Heart left ventricle (tissue), 13 donors: ENCODE results near the gene ECSCR.

Experiments used
- POLR2A ChIP-seq, 2 donors: fragments of 450-650 bp; IDR thresholded peaks; one replicate each; pipeline ENCODE4 v1.6.1; 2017; ENCODE audit warnings: antibody characterized with exemption in 2 of 2, mild to moderate bottlenecking in 2 of 2, moderate library complexity in 2 of 2
- TF ChIP-seq, protein P1 (sequence below), 12 donors: fragments of 200-600 bp; sonication (generic) in 4 of 12; IDR thresholded peaks; one replicate each; pipeline versions ENCODE4 v1.5.0 to v1.8.0; 2018 to 2022; ENCODE audit warnings: antibody characterized with exemption in 12 of 12, mild to moderate bottlenecking in 5 of 12
- donor health status: ischemic (EF 13 %, LVEDD 7.1; RV severe dilation, severe dysfunction).
- donor health status: DM: no; HTN: yes; CAD: no.
- donor health status: DM: no; HTN: no; CAD: no.
- donor health status: ischemic (EF 25% LVEDD 6.9; RV normal size, moderate dysfunction).
- donor health status: ischemic (EF 25% LVEDD 5.7; RV mildly dilated, moderate dysfunction).
- donor health status: ischemic (EF 35%, LVEDD 5.7; RV mildly dilated, moderate dysfunction).
- donor health status: nonischemic (EF 11% LVEDD 7.7; RV severe dilation, severe dysfunction).
- donor health status: DM: yes; HTN: yes; CAD: no.
- donor health status: PGD.
- donor health status: ischemic (EF 29% LVEDD 5.4; RV normal size, mild dysfunction).
- donor health status: nonischemic (EF 23%, LVEDD 6.1; RV moderate dilation, normal function).

DNA sequence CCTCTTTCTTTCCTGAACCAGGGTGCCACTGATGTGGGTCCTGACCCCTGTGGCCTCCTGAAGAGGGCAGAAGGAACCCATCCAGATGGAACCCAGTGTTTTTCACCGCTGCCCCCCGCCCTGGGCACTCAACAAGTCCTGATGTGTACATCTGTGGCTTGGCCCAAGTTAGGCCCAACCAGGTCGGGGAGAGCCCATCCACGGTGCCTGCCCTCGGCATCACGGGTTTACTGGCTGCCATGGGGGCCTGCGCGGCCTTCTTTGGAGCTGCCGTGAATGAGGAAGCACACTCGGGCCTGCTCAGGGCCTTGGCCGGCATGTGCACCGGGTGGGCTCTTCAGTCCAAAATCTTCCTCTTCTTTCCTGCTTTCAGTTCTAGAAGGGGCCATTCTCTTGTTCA is 5.8 kb downstream of the ECSCR start:
- TF ChIP-seq POLR2A (IDR thresholded peaks at IDR 0.05), result no peak
- TF ChIP-seq, protein P1, sequence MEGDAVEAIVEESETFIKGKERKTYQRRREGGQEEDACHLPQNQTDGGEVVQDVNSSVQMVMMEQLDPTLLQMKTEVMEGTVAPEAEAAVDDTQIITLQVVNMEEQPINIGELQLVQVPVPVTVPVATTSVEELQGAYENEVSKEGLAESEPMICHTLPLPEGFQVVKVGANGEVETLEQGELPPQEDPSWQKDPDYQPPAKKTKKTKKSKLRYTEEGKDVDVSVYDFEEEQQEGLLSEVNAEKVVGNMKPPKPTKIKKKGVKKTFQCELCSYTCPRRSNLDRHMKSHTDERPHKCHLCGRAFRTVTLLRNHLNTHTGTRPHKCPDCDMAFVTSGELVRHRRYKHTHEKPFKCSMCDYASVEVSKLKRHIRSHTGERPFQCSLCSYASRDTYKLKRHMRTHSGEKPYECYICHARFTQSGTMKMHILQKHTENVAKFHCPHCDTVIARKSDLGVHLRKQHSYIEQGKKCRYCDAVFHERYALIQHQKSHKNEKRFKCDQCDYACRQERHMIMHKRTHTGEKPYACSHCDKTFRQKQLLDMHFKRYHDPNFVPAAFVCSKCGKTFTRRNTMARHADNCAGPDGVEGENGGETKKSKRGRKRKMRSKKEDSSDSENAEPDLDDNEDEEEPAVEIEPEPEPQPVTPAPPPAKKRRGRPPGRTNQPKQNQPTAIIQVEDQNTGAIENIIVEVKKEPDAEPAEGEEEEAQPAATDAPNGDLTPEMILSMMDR (IDR thresholded peaks at IDR 0.05), result no peak
